ENCODE results near the gene RAB33A. TPM values are rescaled to one million over a fixed set of nuclear protein-coding genes. Genes with fewer than 3 reads are reported as not detected.
"Not testable (repeated sequence)": the region's sequence is repeated elsewhere in the genome, so short reads cannot be mapped to it uniquely, and the experiment has no call there.

RAB33A gene
- total and polyA plus RNA-seq, 4 donors, result 0.13 to 0.61 (median 0.55) TPM

DNA sequence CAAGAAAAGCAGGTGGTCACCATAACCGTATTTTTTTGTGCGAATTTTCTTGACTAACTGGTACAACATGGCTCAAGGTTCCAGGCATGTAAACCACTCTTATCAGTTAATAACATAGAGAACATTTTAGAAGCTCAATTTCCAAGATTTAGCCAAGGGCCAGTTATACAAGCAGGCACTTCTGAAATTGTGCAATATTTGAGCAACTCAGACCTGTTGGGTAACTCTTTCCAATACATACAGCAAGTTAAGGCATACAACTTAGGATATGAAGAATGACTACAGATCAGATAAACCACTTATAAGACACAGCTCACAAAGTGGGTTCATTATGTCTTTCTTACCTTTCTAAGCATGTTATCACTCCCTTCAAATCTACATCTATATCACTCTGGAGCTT is 53.0 kb downstream of the RAB33A start:
- Histone ChIP-seq H3K36me3 (ENCODE audit: control insufficient read depth in 4 of 4, insufficient read depth in 3 of 4, low read depth in 1 of 4, low read length in 3 of 4) (no peaks in the 10 kb centered on the region), H3K27ac (ENCODE audit: low read depth in 1 of 2, low read length in 2 of 2) (no peak overlapping the region), H3K4me1 (ENCODE audit: control insufficient read depth in 4 of 4, insufficient read depth in 4 of 4, low read length in 3 of 4) (no peaks in the 10 kb centered on the region), H3K27me3 (ENCODE audit: control insufficient read depth in 4 of 4, insufficient read depth in 4 of 4, low read length in 3 of 4) (no peaks in the 10 kb centered on the region), H3K9me3 (ENCODE audit: control insufficient read depth in 4 of 4, low read length in 3 of 4) (no peaks in the 10 kb centered on the region), H3K9ac (ENCODE audit: low read depth in 1 of 2, low read length in 2 of 2) (no peak overlapping the region), H3K4me3 (ENCODE audit: low read depth in 1 of 3, low read length in 3 of 3) (no peak overlapping the region)
- 91% methylated on average over 2 of the region's 2 CpGs for WGBS
- TF ChIP-seq FOXA1 (IDR thresholded peaks at IDR 0.05) (no peak), HNF4G (IDR thresholded peaks at IDR 0.05) (no peak), HNF4A (conservative IDR thresholded peaks at IDR 0.05) (peak in 1 of 2 donors; percentile 4)
- TF ChIP-seq, protein P1, sequence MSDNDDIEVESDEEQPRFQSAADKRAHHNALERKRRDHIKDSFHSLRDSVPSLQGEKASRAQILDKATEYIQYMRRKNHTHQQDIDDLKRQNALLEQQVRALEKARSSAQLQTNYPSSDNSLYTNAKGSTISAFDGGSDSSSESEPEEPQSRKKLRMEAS (IDR thresholded peaks at IDR 0.05), result no peak
- no peak for DNase-seq (ENCODE audit: low spot score)

GRCh38 chrX:130228871-130229270 is 57.1 kb downstream of the RAB33A start:
- TF ChIP-seq, protein P2, sequence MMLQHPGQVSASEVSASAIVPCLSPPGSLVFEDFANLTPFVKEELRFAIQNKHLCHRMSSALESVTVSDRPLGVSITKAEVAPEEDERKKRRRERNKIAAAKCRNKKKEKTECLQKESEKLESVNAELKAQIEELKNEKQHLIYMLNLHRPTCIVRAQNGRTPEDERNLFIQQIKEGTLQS (IDR thresholded peaks at IDR 0.05), result no peak
- TF ChIP-seq, protein P1 (IDR thresholded peaks at IDR 0.05), result no peak
- TF ChIP-seq TAF1 (conservative IDR thresholded peaks at IDR 0.05) (no peak), GABPA (IDR thresholded peaks at IDR 0.05 in 1 of 2, conservative IDR thresholded peaks at IDR 0.05 in 1 of 2) (no peak), RAD21 (IDR thresholded peaks at IDR 0.05) (no peak), HNF4A (conservative IDR thresholded peaks at IDR 0.05) (no peak), YY1 (IDR thresholded peaks at IDR 0.05) (no peak), HNF4G (IDR thresholded peaks at IDR 0.05) (no peak), FOXA1 (IDR thresholded peaks at IDR 0.05) (no peak), ZBTB33 (IDR thresholded peaks at IDR 0.05) (no peak), JUND (IDR thresholded peaks at IDR 0.05) (no peak), CTCF (IDR thresholded peaks at IDR 0.05; ENCODE audit: low read depth, low read length, missing input control) (no peak), RXRA (IDR thresholded peaks at IDR 0.05) (no peak), FOXA2 (IDR thresholded peaks at IDR 0.05) (no peak), EGR1 (IDR thresholded peaks at IDR 0.05; ENCODE audit: low read depth in 2 of 2) (no peak), SP1 (IDR thresholded peaks at IDR 0.05) (no peak), NR2F2 (IDR thresholded peaks at IDR 0.05) (no peak)
- TF ChIP-seq, protein P3, sequence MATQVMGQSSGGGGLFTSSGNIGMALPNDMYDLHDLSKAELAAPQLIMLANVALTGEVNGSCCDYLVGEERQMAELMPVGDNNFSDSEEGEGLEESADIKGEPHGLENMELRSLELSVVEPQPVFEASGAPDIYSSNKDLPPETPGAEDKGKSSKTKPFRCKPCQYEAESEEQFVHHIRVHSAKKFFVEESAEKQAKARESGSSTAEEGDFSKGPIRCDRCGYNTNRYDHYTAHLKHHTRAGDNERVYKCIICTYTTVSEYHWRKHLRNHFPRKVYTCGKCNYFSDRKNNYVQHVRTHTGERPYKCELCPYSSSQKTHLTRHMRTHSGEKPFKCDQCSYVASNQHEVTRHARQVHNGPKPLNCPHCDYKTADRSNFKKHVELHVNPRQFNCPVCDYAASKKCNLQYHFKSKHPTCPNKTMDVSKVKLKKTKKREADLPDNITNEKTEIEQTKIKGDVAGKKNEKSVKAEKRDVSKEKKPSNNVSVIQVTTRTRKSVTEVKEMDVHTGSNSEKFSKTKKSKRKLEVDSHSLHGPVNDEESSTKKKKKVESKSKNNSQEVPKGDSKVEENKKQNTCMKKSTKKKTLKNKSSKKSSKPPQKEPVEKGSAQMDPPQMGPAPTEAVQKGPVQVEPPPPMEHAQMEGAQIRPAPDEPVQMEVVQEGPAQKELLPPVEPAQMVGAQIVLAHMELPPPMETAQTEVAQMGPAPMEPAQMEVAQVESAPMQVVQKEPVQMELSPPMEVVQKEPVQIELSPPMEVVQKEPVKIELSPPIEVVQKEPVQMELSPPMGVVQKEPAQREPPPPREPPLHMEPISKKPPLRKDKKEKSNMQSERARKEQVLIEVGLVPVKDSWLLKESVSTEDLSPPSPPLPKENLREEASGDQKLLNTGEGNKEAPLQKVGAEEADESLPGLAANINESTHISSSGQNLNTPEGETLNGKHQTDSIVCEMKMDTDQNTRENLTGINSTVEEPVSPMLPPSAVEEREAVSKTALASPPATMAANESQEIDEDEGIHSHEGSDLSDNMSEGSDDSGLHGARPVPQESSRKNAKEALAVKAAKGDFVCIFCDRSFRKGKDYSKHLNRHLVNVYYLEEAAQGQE (IDR thresholded peaks at IDR 0.05), result no peak
- DNase-seq (ENCODE audit: low spot score), result no peak
- Histone ChIP-seq H3K27me3 (ENCODE audit: control insufficient read depth in 4 of 4, insufficient read depth in 4 of 4, low read length in 3 of 4) (no peaks in the 10 kb centered on the region), H3K27ac (ENCODE audit: low read depth in 1 of 2, low read length in 2 of 2) (no peak overlapping the region), H3K4me3 (ENCODE audit: low read depth in 1 of 3, low read length in 3 of 3) (no peak overlapping the region), H3K36me3 (ENCODE audit: control insufficient read depth in 4 of 4, insufficient read depth in 3 of 4, low read depth in 1 of 4, low read length in 3 of 4) (no peaks in the 10 kb centered on the region), H3K9ac (ENCODE audit: low read depth in 1 of 2, low read length in 2 of 2) (no peak overlapping the region), H3K9me3 (ENCODE audit: control insufficient read depth in 4 of 4, low read length in 3 of 4) (no peaks in the 10 kb centered on the region), H3K4me1 (ENCODE audit: control insufficient read depth in 4 of 4, insufficient read depth in 4 of 4, low read length in 3 of 4) (no peaks in the 10 kb centered on the region)
- 93% methylated on average over 2 of the region's 2 CpGs for WGBS

DNA sequence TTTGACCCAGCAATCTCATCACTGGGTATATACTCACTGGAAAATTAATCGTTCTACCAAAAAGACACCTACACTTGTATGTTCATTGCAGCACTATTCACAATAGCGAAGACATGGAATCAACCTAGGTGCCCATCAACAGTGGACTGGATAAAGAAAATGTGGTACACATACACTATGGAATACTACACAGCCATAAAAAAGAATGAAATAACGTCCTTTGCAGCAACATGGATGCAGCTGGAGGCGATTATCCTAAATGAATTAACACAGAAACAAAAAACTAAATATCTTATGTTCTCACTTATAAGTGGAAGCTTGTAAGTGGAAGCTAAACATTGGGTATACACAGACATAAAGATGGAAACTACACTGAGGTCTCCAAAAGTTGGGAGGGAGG is 59.4 kb downstream of the RAB33A start:
- not testable (repeated sequence) for DNase-seq (ENCODE audit: low spot score); H3K4me1 ChIP-seq (ENCODE audit: control insufficient read depth in 4 of 4, insufficient read depth in 4 of 4, low read length in 3 of 4); H3K36me3 ChIP-seq (ENCODE audit: control insufficient read depth in 4 of 4, insufficient read depth in 3 of 4, low read depth in 1 of 4, low read length in 3 of 4); H3K9ac ChIP-seq (ENCODE audit: low read depth in 1 of 2, low read length in 2 of 2); H3K27ac ChIP-seq (ENCODE audit: low read depth in 1 of 2, low read length in 2 of 2); H3K4me3 ChIP-seq (ENCODE audit: low read depth in 1 of 3, low read length in 3 of 3); H3K27me3 ChIP-seq (ENCODE audit: control insufficient read depth in 4 of 4, insufficient read depth in 4 of 4, low read length in 3 of 4); H3K9me3 ChIP-seq (ENCODE audit: control insufficient read depth in 4 of 4, low read length in 3 of 4)
- 95% methylated on average over 4 of the region's 4 CpGs for WGBS
